Spleen (tissue), 7 donors: ENCODE measurements around the gene PDLIM5.

Experiments used
- CTCF ChIP-seq, 11 experiments: fragments of 200-600 bp in 7 of 11; fragments of 450-650 bp in 4 of 11; sonication (generic) in 4 of 11; IDR thresholded peaks in 8 of 11; conservative IDR thresholded peaks in 3 of 11; 1 replicate in 7 of 11; 2 replicates in 4 of 11; pipeline versions ENCODE4 v1.4.0 to v1.8.0; 2016 to 2021; ENCODE audit warnings: antibody characterized with exemption in 11 of 11, inconsistent platforms in 4 of 11, mild to moderate bottlenecking in 1 of 11
- POLR2A ChIP-seq, 3 donors: fragments of 450-650 bp; IDR thresholded peaks; one replicate each; pipeline ENCODE4 v1.5.1; 2017; ENCODE audit warnings: antibody characterized with exemption in 3 of 3, mild to moderate bottlenecking in 1 of 3
- POLR2AphosphoS5 ChIP-seq, 3 donors: sonication (generic); formaldehyde crosslinking; IDR thresholded peaks; one replicate each; pipeline ENCODE4 v1.5.1; 2017; ENCODE audit warnings: antibody characterized with exemption in 3 of 3
- donor health status: DM: no; HTN: no; CAD: no; lungs with moderate emphysema.
- donor health status: DM: no; HTN: no; CAD: no.
- donor health status: DM: no; HTN: no; CAD: no.

GRCh38 chr4:94574616-94575015 lies 122.9 kb downstream of the PDLIM5 start:
- no peak for TF ChIP-seq CTCF (IDR thresholded peaks at IDR 0.05 in 8 of 11, conservative IDR thresholded peaks at IDR 0.05 in 3 of 11)
- no peak for TF ChIP-seq POLR2AphosphoS5 (IDR thresholded peaks at IDR 0.05)
- no peak for TF ChIP-seq POLR2A (IDR thresholded peaks at IDR 0.05)
